Gastrocnemius medialis (tissue), 4 donors: Measurements from ENCODE around the gene MAP10.

Source experiments
- POLR2A ChIP-seq, 2 donors: fragments of 450-650 bp; IDR thresholded peaks; one replicate each; pipeline ENCODE4 v1.6.1; 2017; ENCODE audit warnings: antibody characterized with exemption in 2 of 2, mild to moderate bottlenecking in 2 of 2, moderate library complexity in 2 of 2
- TF ChIP-seq, protein P1 (sequence below), 5 experiments: fragments of 450-650 bp in 3 of 5; fragments of 200-600 bp in 2 of 5; sonication (generic) in 2 of 5; IDR thresholded peaks in 4 of 5; conservative IDR thresholded peaks in 1 of 5; 1 replicate in 4 of 5; 2 replicates in 1 of 5; pipeline ENCODE4 v1.5.1; 2016 to 2019; ENCODE audit warnings: antibody characterized with exemption in 5 of 5, mild to moderate bottlenecking in 3 of 5, moderate library complexity in 3 of 5

DNA sequence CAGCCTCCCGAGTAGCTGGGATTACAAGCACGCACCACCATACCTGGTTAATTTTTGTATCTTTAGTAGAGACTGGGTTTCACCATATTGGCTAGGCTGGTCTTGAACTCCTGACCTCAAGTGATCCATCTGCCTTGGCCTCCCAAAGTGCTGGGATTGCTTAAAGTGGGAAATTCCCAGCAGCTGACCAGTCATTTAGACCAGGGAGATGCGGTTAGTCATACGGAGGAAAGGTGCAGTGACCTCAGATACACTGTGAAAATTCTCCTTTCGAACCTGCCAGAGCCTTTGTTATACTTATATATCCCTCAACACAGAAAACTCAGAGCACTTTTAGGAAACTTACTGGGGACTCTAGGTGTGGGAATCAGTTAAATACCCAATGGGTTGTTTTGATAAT, 39.6 kb downstream of the MAP10 start:
- TF ChIP-seq, protein P1, sequence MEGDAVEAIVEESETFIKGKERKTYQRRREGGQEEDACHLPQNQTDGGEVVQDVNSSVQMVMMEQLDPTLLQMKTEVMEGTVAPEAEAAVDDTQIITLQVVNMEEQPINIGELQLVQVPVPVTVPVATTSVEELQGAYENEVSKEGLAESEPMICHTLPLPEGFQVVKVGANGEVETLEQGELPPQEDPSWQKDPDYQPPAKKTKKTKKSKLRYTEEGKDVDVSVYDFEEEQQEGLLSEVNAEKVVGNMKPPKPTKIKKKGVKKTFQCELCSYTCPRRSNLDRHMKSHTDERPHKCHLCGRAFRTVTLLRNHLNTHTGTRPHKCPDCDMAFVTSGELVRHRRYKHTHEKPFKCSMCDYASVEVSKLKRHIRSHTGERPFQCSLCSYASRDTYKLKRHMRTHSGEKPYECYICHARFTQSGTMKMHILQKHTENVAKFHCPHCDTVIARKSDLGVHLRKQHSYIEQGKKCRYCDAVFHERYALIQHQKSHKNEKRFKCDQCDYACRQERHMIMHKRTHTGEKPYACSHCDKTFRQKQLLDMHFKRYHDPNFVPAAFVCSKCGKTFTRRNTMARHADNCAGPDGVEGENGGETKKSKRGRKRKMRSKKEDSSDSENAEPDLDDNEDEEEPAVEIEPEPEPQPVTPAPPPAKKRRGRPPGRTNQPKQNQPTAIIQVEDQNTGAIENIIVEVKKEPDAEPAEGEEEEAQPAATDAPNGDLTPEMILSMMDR (IDR thresholded peaks at IDR 0.05 in 4 of 5, conservative IDR thresholded peaks at IDR 0.05 in 1 of 5): no peak
- no peak for TF ChIP-seq POLR2A (IDR thresholded peaks at IDR 0.05)
